ENCODE measurements around the gene NLRP6.

DNA sequence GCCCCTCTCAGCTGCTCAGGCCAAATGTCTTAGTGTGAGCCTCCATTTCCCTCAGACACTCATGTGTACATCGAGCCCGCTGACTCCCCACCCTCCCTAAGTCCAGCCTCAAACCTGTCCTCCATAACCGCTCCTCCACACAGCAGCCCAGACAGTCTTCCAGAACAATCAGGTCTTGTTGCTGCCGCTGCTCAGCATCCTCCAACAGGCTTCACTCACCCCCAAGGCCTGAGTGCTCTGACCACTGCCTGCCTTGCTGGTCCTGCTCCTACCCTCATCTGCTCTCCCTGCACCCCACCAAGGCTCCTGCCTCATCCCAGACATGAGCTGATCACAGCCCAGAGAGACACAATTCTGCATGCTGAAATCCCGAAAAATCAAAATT is 24.3 kb upstream of the NLRP6 start:
- TF ChIP-seq, protein P1, sequence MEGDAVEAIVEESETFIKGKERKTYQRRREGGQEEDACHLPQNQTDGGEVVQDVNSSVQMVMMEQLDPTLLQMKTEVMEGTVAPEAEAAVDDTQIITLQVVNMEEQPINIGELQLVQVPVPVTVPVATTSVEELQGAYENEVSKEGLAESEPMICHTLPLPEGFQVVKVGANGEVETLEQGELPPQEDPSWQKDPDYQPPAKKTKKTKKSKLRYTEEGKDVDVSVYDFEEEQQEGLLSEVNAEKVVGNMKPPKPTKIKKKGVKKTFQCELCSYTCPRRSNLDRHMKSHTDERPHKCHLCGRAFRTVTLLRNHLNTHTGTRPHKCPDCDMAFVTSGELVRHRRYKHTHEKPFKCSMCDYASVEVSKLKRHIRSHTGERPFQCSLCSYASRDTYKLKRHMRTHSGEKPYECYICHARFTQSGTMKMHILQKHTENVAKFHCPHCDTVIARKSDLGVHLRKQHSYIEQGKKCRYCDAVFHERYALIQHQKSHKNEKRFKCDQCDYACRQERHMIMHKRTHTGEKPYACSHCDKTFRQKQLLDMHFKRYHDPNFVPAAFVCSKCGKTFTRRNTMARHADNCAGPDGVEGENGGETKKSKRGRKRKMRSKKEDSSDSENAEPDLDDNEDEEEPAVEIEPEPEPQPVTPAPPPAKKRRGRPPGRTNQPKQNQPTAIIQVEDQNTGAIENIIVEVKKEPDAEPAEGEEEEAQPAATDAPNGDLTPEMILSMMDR (IDR thresholded peaks at IDR 0.05): no peak
- TF ChIP-seq POLR2A (IDR thresholded peaks at IDR 0.05): no peak
